GM19372 (cell line): ENCODE results near the gene UVSSA.

Experiments used
- ATAC-seq: cut with Tn5 transposase; IDR thresholded peaks from one replicate; pipeline ENCODE4 v1.9.1; 2021; ENCODE audit warnings: mild to moderate bottlenecking, low read depth, moderate library complexity; ENCODE audit not compliant: unreplicated experiment

Gene UVSSA

GRCh38 chr4:1348014-1348513, 1.1 kb downstream of the UVSSA start:
- ATAC-seq, result no peak

- ATAC-seq, result no peak
Measured at GRCh38 chr4:1348746-1349145, 1.7 kb downstream of the UVSSA start.

- no peak for ATAC-seq
Measured at GRCh38 chr4:1349359-1350168, 2.6 kb downstream of the UVSSA start.

GRCh38 chr4:1350169-1350520, 3.1 kb downstream of the UVSSA start:
- ATAC-seq, result no peak

- ATAC-seq, result no peak
Measured at GRCh38 chr4:1351854-1352566, 5.0 kb downstream of the UVSSA start.

- ATAC-seq, result no peak
Measured at GRCh38 chr4:1352567-1352900, 5.5 kb downstream of the UVSSA start.

- no peak for ATAC-seq
Measured at GRCh38 chr4:1353186-1354055, 6.4 kb downstream of the UVSSA start.

- ATAC-seq, result no peak
Measured at GRCh38 chr4:1354136-1354982, 7.4 kb downstream of the UVSSA start.

GRCh38 chr4:1354983-1355275, 7.9 kb downstream of the UVSSA start:
- no peak for ATAC-seq

- ATAC-seq, result no peak
Measured at GRCh38 chr4:1355378-1355777, 8.4 kb downstream of the UVSSA start.

GRCh38 chr4:1356181-1356998, 9.4 kb downstream of the UVSSA start:
- no peak for ATAC-seq

- no peak for ATAC-seq
Measured at GRCh38 chr4:1357356-1358248, 10.6 kb downstream of the UVSSA start.

GRCh38 chr4:1358421-1359143, 11.6 kb downstream of the UVSSA start:
- ATAC-seq, result no peak

- no peak for ATAC-seq
Measured at GRCh38 chr4:1359144-1359501, 12.1 kb downstream of the UVSSA start.

GRCh38 chr4:1359976-1360375, 13.0 kb downstream of the UVSSA start:
- no peak for ATAC-seq

- ATAC-seq, result no peak
Measured at GRCh38 chr4:1360423-1361283, 13.6 kb downstream of the UVSSA start.

GRCh38 chr4:1361431-1361830, 14.4 kb downstream of the UVSSA start:
- ATAC-seq, result no peak
